GM23338 (cell line): ENCODE measurements around the gene PAGE1.

Experiments
- CREB1 ChIP-seq: fragments of 250-450 bp; sonication (Bioruptor Pico); IDR thresholded peaks from 2 replicates; pipeline ENCODE4 v1.5.0; 2020; ENCODE audit warnings: low read depth, mild to moderate bottlenecking, moderate library complexity
- EZH2 ChIP-seq: fragments of 200-600 bp; sonication (generic); IDR thresholded peaks from one replicate; pipeline ENCODE4 v1.8.0; 2017; ENCODE audit warnings: antibody characterized with exemption, mild to moderate bottlenecking, low read depth; ENCODE audit not compliant: unreplicated experiment
- EZH2phosphoT487 ChIP-seq: fragments of 200-600 bp; sonication (generic); IDR thresholded peaks from one replicate; pipeline ENCODE4 v1.8.1; 2018; ENCODE audit warnings: antibody characterized with exemption; ENCODE audit not compliant: unreplicated experiment
- JUNB ChIP-seq: IDR thresholded peaks from one replicate; pipeline ENCODE4 v1.6.1; 2016; ENCODE audit warnings: antibody characterized with exemption; ENCODE audit not compliant: unreplicated experiment
- POLR2AphosphoS5 ChIP-seq: IDR thresholded peaks from 2 replicates; pipeline ENCODE4 v1.6.1; 2016; ENCODE audit warnings: antibody characterized with exemption, low read depth
- STAT1 ChIP-seq: IDR thresholded peaks from one replicate; pipeline ENCODE4 v1.6.1; 2016; ENCODE audit warnings: antibody characterized with exemption; ENCODE audit not compliant: unreplicated experiment
- ZNF114 ChIP-seq: fragments of 250-450 bp; sonication (Bioruptor Pico); IDR thresholded peaks from 2 replicates; pipeline ENCODE4 v1.5.0; 2020; ENCODE audit warnings: mild to moderate bottlenecking, moderate library complexity
- TF ChIP-seq, protein P1 (sequence below), 2 experiments: fragments of 200-600 bp in 1 of 2; sonication (generic) in 1 of 2; conservative IDR thresholded peaks; 2 replicates each; pipeline versions ENCODE4 v1.5.1 to v1.6.1; 2016 to 2017; ENCODE audit warnings: antibody characterized with exemption in 2 of 2, low read depth in 2 of 2, mild to moderate bottlenecking in 2 of 2, moderate library complexity in 1 of 2
- TF ChIP-seq, protein P2 (sequence below): IDR thresholded peaks from one replicate; pipeline ENCODE4 v1.6.1; 2018; ENCODE audit warnings: antibody characterized with exemption; ENCODE audit not compliant: unreplicated experiment

DNA sequence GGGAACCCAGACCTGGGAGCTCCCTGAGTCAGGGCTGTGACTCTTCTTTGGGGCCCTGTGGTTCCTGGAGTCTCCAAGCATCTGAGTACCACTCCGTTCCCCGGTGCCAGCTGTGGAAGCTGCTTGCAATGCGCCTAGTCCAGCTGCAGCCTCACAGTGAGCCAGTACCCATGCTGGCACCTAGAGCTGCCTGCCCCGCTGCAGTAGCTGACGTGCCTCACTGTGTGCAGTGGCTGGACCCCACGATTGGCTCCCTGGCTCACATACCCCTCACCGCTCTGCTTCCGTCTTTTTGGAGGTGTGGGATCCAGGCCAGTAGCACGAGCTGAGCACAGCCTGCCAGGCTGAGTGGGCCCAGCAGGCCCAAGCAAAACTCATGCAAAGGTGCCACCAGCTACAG is 32.1 kb upstream of the PAGE1 start:
- TF ChIP-seq EZH2 (no peak), POLR2AphosphoS5 (no peak), EZH2phosphoT487 (no peak), STAT1 (no peak), CREB1 (CRISPR knock-in tag) (no peak), JUNB (no peak), ZNF114 (CRISPR knock-in tag) (no peak)
- TF ChIP-seq, protein P1, sequence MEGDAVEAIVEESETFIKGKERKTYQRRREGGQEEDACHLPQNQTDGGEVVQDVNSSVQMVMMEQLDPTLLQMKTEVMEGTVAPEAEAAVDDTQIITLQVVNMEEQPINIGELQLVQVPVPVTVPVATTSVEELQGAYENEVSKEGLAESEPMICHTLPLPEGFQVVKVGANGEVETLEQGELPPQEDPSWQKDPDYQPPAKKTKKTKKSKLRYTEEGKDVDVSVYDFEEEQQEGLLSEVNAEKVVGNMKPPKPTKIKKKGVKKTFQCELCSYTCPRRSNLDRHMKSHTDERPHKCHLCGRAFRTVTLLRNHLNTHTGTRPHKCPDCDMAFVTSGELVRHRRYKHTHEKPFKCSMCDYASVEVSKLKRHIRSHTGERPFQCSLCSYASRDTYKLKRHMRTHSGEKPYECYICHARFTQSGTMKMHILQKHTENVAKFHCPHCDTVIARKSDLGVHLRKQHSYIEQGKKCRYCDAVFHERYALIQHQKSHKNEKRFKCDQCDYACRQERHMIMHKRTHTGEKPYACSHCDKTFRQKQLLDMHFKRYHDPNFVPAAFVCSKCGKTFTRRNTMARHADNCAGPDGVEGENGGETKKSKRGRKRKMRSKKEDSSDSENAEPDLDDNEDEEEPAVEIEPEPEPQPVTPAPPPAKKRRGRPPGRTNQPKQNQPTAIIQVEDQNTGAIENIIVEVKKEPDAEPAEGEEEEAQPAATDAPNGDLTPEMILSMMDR (conservative IDR thresholded peaks at IDR 0.05; ENCODE audit: low read depth in 2 of 2) = no peak
- TF ChIP-seq, protein P2, sequence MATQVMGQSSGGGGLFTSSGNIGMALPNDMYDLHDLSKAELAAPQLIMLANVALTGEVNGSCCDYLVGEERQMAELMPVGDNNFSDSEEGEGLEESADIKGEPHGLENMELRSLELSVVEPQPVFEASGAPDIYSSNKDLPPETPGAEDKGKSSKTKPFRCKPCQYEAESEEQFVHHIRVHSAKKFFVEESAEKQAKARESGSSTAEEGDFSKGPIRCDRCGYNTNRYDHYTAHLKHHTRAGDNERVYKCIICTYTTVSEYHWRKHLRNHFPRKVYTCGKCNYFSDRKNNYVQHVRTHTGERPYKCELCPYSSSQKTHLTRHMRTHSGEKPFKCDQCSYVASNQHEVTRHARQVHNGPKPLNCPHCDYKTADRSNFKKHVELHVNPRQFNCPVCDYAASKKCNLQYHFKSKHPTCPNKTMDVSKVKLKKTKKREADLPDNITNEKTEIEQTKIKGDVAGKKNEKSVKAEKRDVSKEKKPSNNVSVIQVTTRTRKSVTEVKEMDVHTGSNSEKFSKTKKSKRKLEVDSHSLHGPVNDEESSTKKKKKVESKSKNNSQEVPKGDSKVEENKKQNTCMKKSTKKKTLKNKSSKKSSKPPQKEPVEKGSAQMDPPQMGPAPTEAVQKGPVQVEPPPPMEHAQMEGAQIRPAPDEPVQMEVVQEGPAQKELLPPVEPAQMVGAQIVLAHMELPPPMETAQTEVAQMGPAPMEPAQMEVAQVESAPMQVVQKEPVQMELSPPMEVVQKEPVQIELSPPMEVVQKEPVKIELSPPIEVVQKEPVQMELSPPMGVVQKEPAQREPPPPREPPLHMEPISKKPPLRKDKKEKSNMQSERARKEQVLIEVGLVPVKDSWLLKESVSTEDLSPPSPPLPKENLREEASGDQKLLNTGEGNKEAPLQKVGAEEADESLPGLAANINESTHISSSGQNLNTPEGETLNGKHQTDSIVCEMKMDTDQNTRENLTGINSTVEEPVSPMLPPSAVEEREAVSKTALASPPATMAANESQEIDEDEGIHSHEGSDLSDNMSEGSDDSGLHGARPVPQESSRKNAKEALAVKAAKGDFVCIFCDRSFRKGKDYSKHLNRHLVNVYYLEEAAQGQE = no peak
